Prostate gland (tissue), 2 donors: ENCODE measurements around the gene F11.

Experiments used
- POLR2A ChIP-seq: fragments of 450-650 bp; IDR thresholded peaks from one replicate; pipeline ENCODE4 v1.6.1; 2016; ENCODE audit warnings: antibody characterized with exemption, mild to moderate bottlenecking
- TF ChIP-seq, protein P1 (sequence below), 4 experiments: fragments of 200-600 bp in 2 of 4; fragments of 450-650 bp in 2 of 4; sonication (generic) in 2 of 4; IDR thresholded peaks; 1 replicate in 3 of 4; 2 replicates in 1 of 4; pipeline ENCODE4 v1.5.1; 2016 to 2019; ENCODE audit warnings: antibody characterized with exemption in 4 of 4, mild to moderate bottlenecking in 2 of 4, moderate library complexity in 2 of 4

DNA sequence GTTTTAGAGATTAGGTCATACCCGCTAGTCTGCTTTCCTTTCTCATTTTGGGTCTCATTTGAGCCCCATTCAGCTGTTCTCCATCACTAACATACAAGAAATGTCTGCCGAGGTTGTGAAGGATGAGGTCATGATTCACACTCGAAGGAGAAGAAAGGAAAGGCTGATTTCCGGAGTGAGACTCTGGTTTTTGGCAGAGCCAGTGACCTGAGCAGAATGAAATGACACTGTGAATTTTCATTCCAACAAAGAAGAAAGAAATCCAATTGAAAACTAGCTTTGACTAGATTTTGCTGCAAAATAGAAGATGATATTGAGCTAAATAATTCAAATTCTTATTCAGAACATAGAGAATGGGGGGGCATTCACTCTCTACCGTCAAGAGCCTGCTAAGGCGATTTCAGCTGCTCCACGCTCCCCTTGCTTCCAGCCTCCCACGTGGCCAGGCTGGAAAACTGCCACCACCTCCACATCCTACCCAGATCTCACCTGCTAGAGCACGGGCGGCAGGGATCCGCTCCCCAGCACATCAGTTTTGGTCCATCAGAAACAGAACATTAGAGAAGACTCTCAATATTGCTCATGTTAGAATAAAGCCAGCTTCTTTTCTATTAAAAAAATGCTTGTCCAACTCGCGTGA, 39.0 kb downstream of the F11 start:
- no peak for TF ChIP-seq POLR2A
- TF ChIP-seq, protein P1, sequence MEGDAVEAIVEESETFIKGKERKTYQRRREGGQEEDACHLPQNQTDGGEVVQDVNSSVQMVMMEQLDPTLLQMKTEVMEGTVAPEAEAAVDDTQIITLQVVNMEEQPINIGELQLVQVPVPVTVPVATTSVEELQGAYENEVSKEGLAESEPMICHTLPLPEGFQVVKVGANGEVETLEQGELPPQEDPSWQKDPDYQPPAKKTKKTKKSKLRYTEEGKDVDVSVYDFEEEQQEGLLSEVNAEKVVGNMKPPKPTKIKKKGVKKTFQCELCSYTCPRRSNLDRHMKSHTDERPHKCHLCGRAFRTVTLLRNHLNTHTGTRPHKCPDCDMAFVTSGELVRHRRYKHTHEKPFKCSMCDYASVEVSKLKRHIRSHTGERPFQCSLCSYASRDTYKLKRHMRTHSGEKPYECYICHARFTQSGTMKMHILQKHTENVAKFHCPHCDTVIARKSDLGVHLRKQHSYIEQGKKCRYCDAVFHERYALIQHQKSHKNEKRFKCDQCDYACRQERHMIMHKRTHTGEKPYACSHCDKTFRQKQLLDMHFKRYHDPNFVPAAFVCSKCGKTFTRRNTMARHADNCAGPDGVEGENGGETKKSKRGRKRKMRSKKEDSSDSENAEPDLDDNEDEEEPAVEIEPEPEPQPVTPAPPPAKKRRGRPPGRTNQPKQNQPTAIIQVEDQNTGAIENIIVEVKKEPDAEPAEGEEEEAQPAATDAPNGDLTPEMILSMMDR (IDR thresholded peaks at IDR 0.05), result no peak
